GM10248 (cell line): ENCODE data around the gene C6.

Experiments used
- CTCF ChIA-PET: fragments of 300-600 bp; sonication (Branson Sonifier 250); formaldehyde crosslinking; extraction: SDS; loops from one replicate; lab custom pipeline; 2021; ENCODE audit warnings: antibody characterized with exemption; lab: Yijun Ruan, JAX
- POLR2A ChIA-PET: fragments of 350-650 bp; sonication (Branson Sonifier 250); formaldehyde crosslinking; extraction: SDS; loops from one replicate; lab custom pipeline; 2020; ENCODE audit warnings: antibody characterized with exemption; lab: Yijun Ruan, JAX
- DNase-seq: peaks from one replicate; pipeline ENCODE4 v3.0.0; 2012; ENCODE audit errors: extremely low spot score
- TF ChIP-seq, protein P1 (sequence below): IDR thresholded peaks from 2 replicates; pipeline ENCODE4 v1.5.1; 2012; ENCODE audit warnings: mild to moderate bottlenecking, low read depth; ENCODE audit errors: extremely low read depth, missing control alignments, control extremely low read depth

C6 gene

DNA sequence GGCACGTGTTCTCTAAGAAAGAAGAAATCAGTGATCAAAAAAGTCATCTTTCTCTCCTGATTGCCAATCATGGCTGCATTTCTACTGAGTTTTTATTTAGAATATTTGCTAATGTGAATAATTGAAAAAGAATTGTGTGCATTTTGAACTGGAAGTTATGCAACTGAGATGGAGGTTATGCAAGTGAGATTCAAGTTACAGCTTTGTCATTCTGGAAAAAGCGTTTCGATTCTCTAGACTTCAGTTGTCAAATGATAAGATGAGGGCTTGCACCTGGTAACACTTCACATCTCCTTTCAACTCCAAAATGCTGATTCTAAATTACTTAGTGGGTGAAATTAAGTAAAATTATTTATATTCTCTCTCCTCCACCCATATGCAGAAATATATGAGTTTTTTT lies 36.4 kb downstream of the C6 start:
- ChIA-PET POLR2A (no interaction called here), CTCF (no interaction called here)
- no peak for DNase-seq
- TF ChIP-seq, protein P1, sequence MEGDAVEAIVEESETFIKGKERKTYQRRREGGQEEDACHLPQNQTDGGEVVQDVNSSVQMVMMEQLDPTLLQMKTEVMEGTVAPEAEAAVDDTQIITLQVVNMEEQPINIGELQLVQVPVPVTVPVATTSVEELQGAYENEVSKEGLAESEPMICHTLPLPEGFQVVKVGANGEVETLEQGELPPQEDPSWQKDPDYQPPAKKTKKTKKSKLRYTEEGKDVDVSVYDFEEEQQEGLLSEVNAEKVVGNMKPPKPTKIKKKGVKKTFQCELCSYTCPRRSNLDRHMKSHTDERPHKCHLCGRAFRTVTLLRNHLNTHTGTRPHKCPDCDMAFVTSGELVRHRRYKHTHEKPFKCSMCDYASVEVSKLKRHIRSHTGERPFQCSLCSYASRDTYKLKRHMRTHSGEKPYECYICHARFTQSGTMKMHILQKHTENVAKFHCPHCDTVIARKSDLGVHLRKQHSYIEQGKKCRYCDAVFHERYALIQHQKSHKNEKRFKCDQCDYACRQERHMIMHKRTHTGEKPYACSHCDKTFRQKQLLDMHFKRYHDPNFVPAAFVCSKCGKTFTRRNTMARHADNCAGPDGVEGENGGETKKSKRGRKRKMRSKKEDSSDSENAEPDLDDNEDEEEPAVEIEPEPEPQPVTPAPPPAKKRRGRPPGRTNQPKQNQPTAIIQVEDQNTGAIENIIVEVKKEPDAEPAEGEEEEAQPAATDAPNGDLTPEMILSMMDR: no peak

DNA sequence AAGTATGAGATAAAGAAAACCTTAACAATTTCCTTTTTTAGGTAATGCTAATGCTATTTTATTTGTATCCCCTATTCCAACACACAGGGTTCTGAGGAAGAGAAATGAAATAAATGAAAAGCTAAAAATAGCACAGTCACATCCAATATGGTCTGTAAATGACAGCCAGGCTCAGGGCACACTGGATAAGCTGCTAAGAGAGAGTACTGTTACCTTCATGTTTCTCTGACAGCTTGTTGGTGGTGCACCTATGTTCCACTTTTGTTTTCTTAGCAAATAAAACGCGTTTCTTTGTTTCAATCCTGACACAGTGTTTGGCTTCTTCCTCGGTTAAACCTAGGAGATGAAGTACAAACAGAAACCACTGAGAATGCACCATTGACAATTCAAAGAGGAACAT lies 41.3 kb downstream of the C6 start:
- ChIA-PET POLR2A (no interaction called here), CTCF (interaction anchor here (1.0 kb wide), 1 partner anchor 9 kb away, joined by 3 read pairs; no protein-coding TSS in a partner anchor)
- DNase-seq: no peak
- TF ChIP-seq, protein P1: no peak

DNA sequence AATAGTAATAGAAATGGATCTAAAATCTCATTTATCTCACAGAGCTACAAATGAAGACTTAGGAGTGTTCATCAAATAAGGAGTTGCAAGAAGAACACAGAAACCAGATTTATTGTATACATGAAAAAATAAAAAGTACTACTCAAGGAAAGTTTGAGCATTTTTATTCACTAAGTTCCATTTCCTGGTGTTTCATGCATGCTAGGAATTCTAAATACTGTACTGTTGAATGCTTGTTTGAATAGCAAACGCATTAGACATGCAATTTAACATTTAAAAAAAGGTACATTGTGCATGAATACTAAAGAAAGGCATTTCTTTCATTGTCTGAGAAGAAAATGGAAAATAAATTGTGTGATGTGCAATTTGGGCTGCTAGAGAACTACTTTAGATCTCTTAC lies 52.1 kb downstream of the C6 start:
- no peak for DNase-seq
- CTCF ChIA-PET: no interaction called here
- TF ChIP-seq, protein P1: no peak
- POLR2A ChIA-PET: no interaction called here

DNA sequence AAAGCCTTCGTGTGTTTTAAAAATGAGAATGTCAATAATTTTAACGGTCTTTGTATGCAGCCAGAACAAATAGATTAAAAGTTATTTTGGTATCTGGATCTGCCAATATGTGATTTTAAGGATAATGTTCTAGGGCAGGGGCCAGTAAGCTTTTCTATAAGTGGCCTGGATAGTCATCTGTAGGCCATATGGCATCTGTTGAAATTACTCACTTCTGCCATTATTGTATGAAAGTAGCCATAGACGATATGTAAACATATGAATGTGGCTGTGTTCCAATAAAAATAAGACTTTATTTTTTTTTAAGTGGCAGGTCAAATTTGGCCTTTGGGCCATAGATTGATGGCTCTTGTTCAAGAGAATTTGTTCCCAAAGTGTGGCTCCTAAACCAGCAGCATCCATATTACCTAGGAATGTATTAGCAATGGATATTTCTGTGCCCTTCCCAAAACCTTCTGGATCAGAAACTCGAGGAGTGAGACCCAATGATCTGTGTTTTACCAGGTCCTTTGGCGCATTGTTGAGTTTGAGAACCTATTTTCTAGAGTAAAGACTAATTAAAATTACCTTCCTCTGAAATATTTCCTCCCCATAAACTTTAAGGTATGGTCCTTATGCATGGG lies 55.9 kb downstream of the C6 start:
- POLR2A ChIA-PET: no interaction called here
- CTCF ChIA-PET: no interaction called here
- no peak for DNase-seq
- TF ChIP-seq, protein P1: no peak

DNA sequence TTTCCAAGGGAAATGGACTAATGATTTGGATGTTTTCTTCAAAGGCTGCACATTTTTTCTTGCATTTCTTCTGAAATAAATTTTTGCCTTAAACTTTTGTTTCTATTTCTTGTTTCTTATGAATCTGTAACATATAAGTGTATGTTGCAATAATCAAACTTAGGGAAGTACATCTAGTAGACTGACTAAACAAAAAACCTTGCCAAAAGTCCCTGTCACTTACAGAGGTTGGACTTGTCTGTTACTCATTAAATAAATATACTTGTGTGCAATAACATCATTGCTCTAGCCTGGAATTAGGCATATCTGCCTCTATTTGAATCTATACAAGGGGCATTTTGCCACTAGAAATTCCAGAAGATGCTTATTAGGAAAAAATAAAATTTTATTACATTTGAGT lies 56.6 kb downstream of the C6 start:
- TF ChIP-seq, protein P1: no peak

DNA sequence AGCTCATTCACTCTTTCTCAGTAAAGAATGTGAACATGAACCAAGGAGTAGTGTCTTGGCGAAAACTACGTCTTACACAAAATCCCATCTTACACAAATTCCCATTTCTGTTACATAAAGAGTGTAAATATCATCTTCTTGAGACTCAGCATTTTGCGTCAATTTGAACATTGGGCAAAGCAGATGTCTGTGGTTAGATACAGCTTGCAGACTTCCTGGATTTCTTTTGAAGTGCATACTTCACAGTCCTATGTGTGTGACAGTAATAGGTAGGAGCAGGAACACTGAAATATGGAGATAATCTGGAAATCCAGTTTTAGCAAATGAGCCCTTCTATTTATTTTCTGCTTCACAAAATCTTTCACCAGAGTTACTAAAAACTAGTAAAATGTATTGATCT lies 58.8 kb downstream of the C6 start:
- POLR2A ChIA-PET: no interaction called here
- no peak for DNase-seq

More for the DNA sequence above, 56.6 kb downstream of the C6 start:
- POLR2A ChIA-PET: no interaction called here
- no peak for DNase-seq
- CTCF ChIA-PET: no interaction called here

More for the DNA sequence above, 58.8 kb downstream of the C6 start:
- TF ChIP-seq, protein P1: no peak
- CTCF ChIA-PET: no interaction called here
